Activated naive CD4-positive, alpha-beta T cell treated with anti-CD3 and anti-CD28 coated beads, Interleukin-2, amount 50 U/mL, for 72 hours (primary cell): ENCODE data around the gene FAM222A. TPM values are rescaled to one million over a fixed set of nuclear protein-coding genes. Genes with fewer than 3 reads are reported as not detected.
A peak's percentile ranks its signal among the peaks of the same experiment; 100 is the strongest.

ENCODE experiments used
- ATAC-seq, 2 donors: fragments of 150-1000 bp; cut with Tn5 transposase; 2 replicates each; pipeline ENCODE4 v1.10.0; 2021; ENCODE audit warnings: mild to moderate bottlenecking in 2 of 2, moderate library complexity in 2 of 2
- DNase-seq, 2 donors: peaks; one replicate each; pipeline ENCODE4 v3.0.0; 2021 to 2022; ENCODE audit warnings: low spot score in 2 of 2
- H3K27ac Mint-ChIP-seq, 2 donors: one replicate each; pipeline ENCODE4 v1.8.0; 2022; ENCODE audit warnings: mild to moderate bottlenecking in 2 of 2, mixed read lengths in 2 of 2
- H3K36me3 Mint-ChIP-seq, 2 donors: one replicate each; pipeline ENCODE4 v1.8.0; 2022; ENCODE audit warnings: mixed read lengths in 2 of 2
- H3K9me3 Mint-ChIP-seq, 2 donors: one replicate each; pipeline ENCODE4 v1.8.0; 2022; ENCODE audit warnings: mixed read lengths in 2 of 2
- total RNA-seq, 2 donors: library from RNA; stranded (reverse); gene quantifications; one replicate each; pipeline ENCODE4 v1.2.3, GENCODE V29; 2022

The FAM222A gene
- total RNA-seq, 2 donors from 2014 or later = 0.18 to 1.2 TPM

GRCh38 chr12:109804820-109805761 lies 91.5 kb downstream of the FAM222A start:
- no peaks in the 10 kb centered on the region for H3K36me3 Mint-ChIP-seq
- DNase-seq = peak; percentile 70 to 73
- no peaks in the 10 kb centered on the region for H3K9me3 Mint-ChIP-seq
- peak; percentile 81 to 88 for ATAC-seq
- H3K27ac Mint-ChIP-seq = peak overlapping the region in 1 of 2 donors; percentile 45

- Mint-ChIP-seq H3K27ac (no peak overlapping the region), H3K9me3 (no peaks in the 10 kb centered on the region), H3K36me3 (no peaks in the 10 kb centered on the region)
- DNase-seq (no peak), ATAC-seq (no peak)
These were observed 94.5 kb downstream of the FAM222A start for GRCh38 chr12:109807954-109808643.

GRCh38 chr12:109808876-109809646 lies 95.4 kb downstream of the FAM222A start:
- no peaks in the 10 kb centered on the region for H3K36me3 Mint-ChIP-seq
- H3K9me3 Mint-ChIP-seq = no peaks in the 10 kb centered on the region
- H3K27ac Mint-ChIP-seq = no peak overlapping the region
- DNase-seq (no peak), ATAC-seq (no peak)

GRCh38 chr12:109810954-109811623 lies 97.5 kb downstream of the FAM222A start:
- Mint-ChIP-seq H3K36me3 (no peaks in the 10 kb centered on the region), H3K27ac (no peak overlapping the region), H3K9me3 (no peaks in the 10 kb centered on the region)
- DNase-seq = no peak
- ATAC-seq = no peak

- H3K27ac Mint-ChIP-seq = no peak overlapping the region
- H3K36me3 Mint-ChIP-seq = no peaks in the 10 kb centered on the region
- DNase-seq (no peak), ATAC-seq (no peak)
- H3K9me3 Mint-ChIP-seq = no peaks in the 10 kb centered on the region
These were observed 98.0 kb downstream of the FAM222A start for GRCh38 chr12:109811624-109811995.

GRCh38 chr12:109813810-109814416 lies 100.3 kb downstream of the FAM222A start:
- no peaks in the 10 kb centered on the region for H3K9me3 Mint-ChIP-seq
- no peaks in the 10 kb centered on the region for H3K36me3 Mint-ChIP-seq
- no peak for DNase-seq

GRCh38 chr12:109814600-109815150 lies 101.0 kb downstream of the FAM222A start:
- no peak for ATAC-seq
- DNase-seq = no peak
- Mint-ChIP-seq H3K9me3 (no peaks in the 10 kb centered on the region), H3K27ac (no peak overlapping the region), H3K36me3 (no peaks in the 10 kb centered on the region)

More at GRCh38 chr12:109813810-109814416, 100.3 kb downstream of the FAM222A start:
- H3K27ac Mint-ChIP-seq = no peak overlapping the region
- no peak for ATAC-seq

GRCh38 chr12:109815225-109815624 lies 101.6 kb downstream of the FAM222A start:
- H3K27ac Mint-ChIP-seq = no peak overlapping the region
- DNase-seq (no peak), ATAC-seq (no peak)
- H3K9me3 Mint-ChIP-seq = no peaks in the 10 kb centered on the region
- H3K36me3 Mint-ChIP-seq = no peaks in the 10 kb centered on the region

- Mint-ChIP-seq H3K9me3 (no peaks in the 10 kb centered on the region), H3K36me3 (no peaks in the 10 kb centered on the region), H3K27ac (no peak overlapping the region)
- DNase-seq = no peak
- ATAC-seq = no peak
These were observed 102.4 kb downstream of the FAM222A start for GRCh38 chr12:109815757-109816617.

- DNase-seq = no peak
- H3K9me3 Mint-ChIP-seq = no peaks in the 10 kb centered on the region
- H3K36me3 Mint-ChIP-seq = no peaks in the 10 kb centered on the region
- H3K27ac Mint-ChIP-seq = no peak overlapping the region
- ATAC-seq = no peak
These were observed 103.2 kb downstream of the FAM222A start for GRCh38 chr12:109816870-109817269.

GRCh38 chr12:109817627-109818231 lies 104.1 kb downstream of the FAM222A start:
- DNase-seq (no peak), ATAC-seq (no peak)
- Mint-ChIP-seq H3K36me3 (no peaks in the 10 kb centered on the region), H3K27ac (no peak overlapping the region), H3K9me3 (no peaks in the 10 kb centered on the region)

GRCh38 chr12:109818253-109818652 lies 104.6 kb downstream of the FAM222A start:
- no peaks in the 10 kb centered on the region for H3K9me3 Mint-ChIP-seq
- DNase-seq (no peak), ATAC-seq (no peak)
- no peak overlapping the region for H3K27ac Mint-ChIP-seq
- H3K36me3 Mint-ChIP-seq = no peaks in the 10 kb centered on the region

- DNase-seq = no peak
- Mint-ChIP-seq H3K9me3 (no peaks in the 10 kb centered on the region), H3K27ac (peak overlapping the region in 1 of 2 donors; percentile 29), H3K36me3 (no peaks in the 10 kb centered on the region)
- ATAC-seq = no peak
These were observed 105.4 kb downstream of the FAM222A start for GRCh38 chr12:109818905-109819500.
